Measurements from ENCODE around the gene POSTN.

- TF ChIP-seq ZFP3 (CRISPR knock-in tag; IDR thresholded peaks at IDR 0.05) (no peak), ARNTL (CRISPR knock-in tag; IDR thresholded peaks at IDR 0.05; ENCODE audit: borderline replicate concordance, low read depth) (no peak), PPARA (CRISPR knock-in tag; IDR thresholded peaks at IDR 0.05; ENCODE audit: borderline replicate concordance) (no peak), PATZ1 (CRISPR knock-in tag; IDR thresholded peaks at IDR 0.05; ENCODE audit: borderline replicate concordance) (no peak)
These were observed 38.0 kb downstream of the POSTN start for GRCh38 chr13:37560526-37560925.
